Adrenal gland (tissue), 5 donors: ENCODE measurements around the gene RYR2.

ENCODE experiments used
- POLR2A ChIP-seq, 2 donors: fragments of 450-650 bp; IDR thresholded peaks; one replicate each; pipeline ENCODE4 v1.6.1; 2017; ENCODE audit warnings: antibody characterized with exemption in 2 of 2, mild to moderate bottlenecking in 2 of 2, moderate library complexity in 1 of 2
- TF ChIP-seq, protein P1 (sequence below), 6 experiments: fragments of 450-650 bp in 4 of 6; fragments of 200-600 bp in 2 of 6; sonication (generic) in 1 of 6; IDR thresholded peaks; 1 replicate in 5 of 6; 2 replicates in 1 of 6; pipeline versions ENCODE4 v1.5.1 to v1.8.0; 2016 to 2021; ENCODE audit warnings: antibody characterized with exemption in 6 of 6, mild to moderate bottlenecking in 2 of 6, moderate library complexity in 1 of 6
- donor health status: DM: no; HTN: no; CAD: no.

DNA sequence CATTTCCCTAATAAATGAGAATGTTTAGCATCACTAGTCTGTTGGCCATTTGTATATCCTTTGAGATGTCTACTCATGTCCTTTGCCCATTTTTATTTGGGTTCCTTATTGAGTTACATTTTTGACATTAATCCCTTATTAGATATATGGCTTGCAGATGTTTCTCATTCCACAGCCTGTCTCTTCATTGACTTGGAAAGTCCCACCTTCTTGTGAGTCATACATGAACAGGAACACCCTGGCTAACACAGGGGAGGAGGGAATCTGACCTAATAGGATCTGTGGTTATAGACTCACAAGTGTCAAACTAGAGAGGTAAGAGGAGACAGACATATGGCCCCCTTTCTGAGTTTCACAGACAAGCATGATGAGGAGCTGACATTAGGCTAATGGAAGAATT is 837.2 kb downstream of the RYR2 start:
- TF ChIP-seq, protein P1, sequence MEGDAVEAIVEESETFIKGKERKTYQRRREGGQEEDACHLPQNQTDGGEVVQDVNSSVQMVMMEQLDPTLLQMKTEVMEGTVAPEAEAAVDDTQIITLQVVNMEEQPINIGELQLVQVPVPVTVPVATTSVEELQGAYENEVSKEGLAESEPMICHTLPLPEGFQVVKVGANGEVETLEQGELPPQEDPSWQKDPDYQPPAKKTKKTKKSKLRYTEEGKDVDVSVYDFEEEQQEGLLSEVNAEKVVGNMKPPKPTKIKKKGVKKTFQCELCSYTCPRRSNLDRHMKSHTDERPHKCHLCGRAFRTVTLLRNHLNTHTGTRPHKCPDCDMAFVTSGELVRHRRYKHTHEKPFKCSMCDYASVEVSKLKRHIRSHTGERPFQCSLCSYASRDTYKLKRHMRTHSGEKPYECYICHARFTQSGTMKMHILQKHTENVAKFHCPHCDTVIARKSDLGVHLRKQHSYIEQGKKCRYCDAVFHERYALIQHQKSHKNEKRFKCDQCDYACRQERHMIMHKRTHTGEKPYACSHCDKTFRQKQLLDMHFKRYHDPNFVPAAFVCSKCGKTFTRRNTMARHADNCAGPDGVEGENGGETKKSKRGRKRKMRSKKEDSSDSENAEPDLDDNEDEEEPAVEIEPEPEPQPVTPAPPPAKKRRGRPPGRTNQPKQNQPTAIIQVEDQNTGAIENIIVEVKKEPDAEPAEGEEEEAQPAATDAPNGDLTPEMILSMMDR (IDR thresholded peaks at IDR 0.05), result no peak
- no peak for TF ChIP-seq POLR2A (IDR thresholded peaks at IDR 0.05)
